MM.1S (cell line): ENCODE results near the gene IGHMBP2.

Experiments
- DNase-seq: peaks from one replicate; pipeline ENCODE4 v3.0.0-alpha.2; 2015
- H2AFZ ChIP-seq: fragments of 300-600 bp; sonication (generic); 2 replicates; pipeline ENCODE4 v1.6.0; 2016; ENCODE audit warnings: antibody characterized with exemption, low read length
- H3F3A ChIP-seq: fragments of 300-600 bp; sonication (generic); 2 replicates; pipeline ENCODE4 v1.6.1; 2016; ENCODE audit warnings: mild to moderate bottlenecking, antibody characterized with exemption, low read length, moderate library complexity, mixed read lengths; ENCODE audit not compliant: insufficient read depth
- H3K27ac ChIP-seq: fragments of 300-600 bp; sonication (generic); 2 replicates; pipeline ENCODE4 v1.5.1; 2016; ENCODE audit warnings: mild to moderate bottlenecking, low read length
- H3K27me3 ChIP-seq: fragments of 300-600 bp; sonication (generic); replicated peaks from 2 replicates; pipeline ENCODE4 v1.6.0; 2016; ENCODE audit warnings: low read length; ENCODE audit not compliant: insufficient read depth
- H3K36me3 ChIP-seq: fragments of 300-600 bp; sonication (generic); replicated peaks from 2 replicates; pipeline ENCODE4 v1.6.1; 2016; ENCODE audit warnings: mild to moderate bottlenecking, low read length, mixed read lengths; ENCODE audit not compliant: insufficient read depth
- H3K4me1 ChIP-seq: fragments of 300-600 bp; sonication (generic); 2 replicates; pipeline ENCODE4 v1.6.1; 2016; ENCODE audit warnings: low read length, mixed read lengths
- H3K4me2 ChIP-seq: fragments of 300-600 bp; sonication (generic); 2 replicates; pipeline ENCODE4 v1.6.0; 2016; ENCODE audit warnings: low read depth, low read length
- H3K4me3 ChIP-seq: fragments of 300-600 bp; sonication (generic); 2 replicates; pipeline ENCODE4 v1.5.1; 2016; ENCODE audit warnings: low read length, mixed read lengths
- H3K79me2 ChIP-seq: fragments of 300-600 bp; sonication (generic); 2 replicates; pipeline ENCODE4 v1.6.1; 2016; ENCODE audit warnings: mixed run types, low read length, mixed read lengths
- H3K9ac ChIP-seq: fragments of 300-600 bp; sonication (generic); 2 replicates; pipeline ENCODE4 v1.6.1; 2016; ENCODE audit warnings: low read length, mixed read lengths
- H3K9me2 ChIP-seq: fragments of 300-600 bp; sonication (generic); replicated peaks from 2 replicates; pipeline ENCODE4 v1.6.1; 2016; ENCODE audit warnings: mild to moderate bottlenecking, low read length, mixed read lengths; ENCODE audit not compliant: insufficient read depth
- H3K9me3 ChIP-seq: fragments of 300-600 bp; sonication (generic); replicated peaks from 2 replicates; pipeline ENCODE4 v1.6.1; 2016; ENCODE audit warnings: mild to moderate bottlenecking, low read length, mixed read lengths; ENCODE audit not compliant: insufficient read depth
- H4K20me1 ChIP-seq: fragments of 300-600 bp; sonication (generic); 2 replicates; pipeline ENCODE4 v1.6.1; 2016; ENCODE audit warnings: mild to moderate bottlenecking, low read length, moderate library complexity, mixed read lengths; ENCODE audit not compliant: insufficient read depth
- EZH2 ChIP-seq: fragments of 300-600 bp; sonication (generic); optimal IDR thresholded peaks from 2 replicates; pipeline ENCODE3; 2017; ENCODE audit warnings: low read depth, mild to moderate bottlenecking, antibody characterized with exemption, low read length, mixed read lengths
- EZH2phosphoT487 ChIP-seq: fragments of 300-600 bp; sonication (generic); IDR thresholded peaks from 2 replicates; pipeline ENCODE4 v1.6.1; 2018; ENCODE audit warnings: antibody characterized with exemption, low read length
- TF ChIP-seq, protein P1 (sequence below): fragments of 300-600 bp; sonication (generic); IDR thresholded peaks from 2 replicates; pipeline ENCODE4 v1.5.1; 2016; ENCODE audit warnings: antibody characterized with exemption, low read length, mixed read lengths

The IGHMBP2 gene

GRCh38 chr11:68950270-68950669 lies 46.6 kb downstream of the IGHMBP2 start:
- Histone ChIP-seq H3K27ac (no peak overlapping the region), H3K27me3 (no peaks in the 10 kb centered on the region), H3K9me3 (no peaks in the 10 kb centered on the region), H4K20me1 (no peaks in the 10 kb centered on the region), H3K4me3 (no peak overlapping the region), H2AFZ (no peak overlapping the region), H3K9ac (no peak overlapping the region), H3F3A (no peaks in the 10 kb centered on the region), H3K4me1 (no peaks in the 10 kb centered on the region), H3K36me3 (no peaks in the 10 kb centered on the region), H3K79me2 (no peaks in the 10 kb centered on the region), H3K4me2 (no peak overlapping the region), H3K9me2 (no peaks in the 10 kb centered on the region)
- DNase-seq, result no peak
- no peak for TF ChIP-seq EZH2phosphoT487
- TF ChIP-seq, protein P1, sequence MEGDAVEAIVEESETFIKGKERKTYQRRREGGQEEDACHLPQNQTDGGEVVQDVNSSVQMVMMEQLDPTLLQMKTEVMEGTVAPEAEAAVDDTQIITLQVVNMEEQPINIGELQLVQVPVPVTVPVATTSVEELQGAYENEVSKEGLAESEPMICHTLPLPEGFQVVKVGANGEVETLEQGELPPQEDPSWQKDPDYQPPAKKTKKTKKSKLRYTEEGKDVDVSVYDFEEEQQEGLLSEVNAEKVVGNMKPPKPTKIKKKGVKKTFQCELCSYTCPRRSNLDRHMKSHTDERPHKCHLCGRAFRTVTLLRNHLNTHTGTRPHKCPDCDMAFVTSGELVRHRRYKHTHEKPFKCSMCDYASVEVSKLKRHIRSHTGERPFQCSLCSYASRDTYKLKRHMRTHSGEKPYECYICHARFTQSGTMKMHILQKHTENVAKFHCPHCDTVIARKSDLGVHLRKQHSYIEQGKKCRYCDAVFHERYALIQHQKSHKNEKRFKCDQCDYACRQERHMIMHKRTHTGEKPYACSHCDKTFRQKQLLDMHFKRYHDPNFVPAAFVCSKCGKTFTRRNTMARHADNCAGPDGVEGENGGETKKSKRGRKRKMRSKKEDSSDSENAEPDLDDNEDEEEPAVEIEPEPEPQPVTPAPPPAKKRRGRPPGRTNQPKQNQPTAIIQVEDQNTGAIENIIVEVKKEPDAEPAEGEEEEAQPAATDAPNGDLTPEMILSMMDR, result peak; percentile 27

- no peak overlapping the region for H3K9ac ChIP-seq
- DNase-seq, result no peak
- H3K4me3 ChIP-seq, result no peak overlapping the region
- no peaks in the 10 kb centered on the region for H4K20me1 ChIP-seq
- no peaks in the 10 kb centered on the region for H3K9me2 ChIP-seq
- H3F3A ChIP-seq, result no peaks in the 10 kb centered on the region
- H3K79me2 ChIP-seq, result no peaks in the 10 kb centered on the region
- H2AFZ ChIP-seq, result no peak overlapping the region
- H3K27ac ChIP-seq, result no peak overlapping the region
- H3K9me3 ChIP-seq, result no peaks in the 10 kb centered on the region
- TF ChIP-seq, protein P1, result no peak
- TF ChIP-seq EZH2, result no peak
- no peak for TF ChIP-seq EZH2phosphoT487
- no peaks in the 10 kb centered on the region for H3K27me3 ChIP-seq
- no peak overlapping the region for H3K4me2 ChIP-seq
- H3K36me3 ChIP-seq, result no peaks in the 10 kb centered on the region
- H3K4me1 ChIP-seq, result no peaks in the 10 kb centered on the region
Observed at GRCh38 chr11:68950762-68951161, 47.1 kb downstream of the IGHMBP2 start.

- no peak for DNase-seq
- H3K79me2 ChIP-seq, result no peaks in the 10 kb centered on the region
Observed at GRCh38 chr11:68954836-68955606, 51.3 kb downstream of the IGHMBP2 start.

More at GRCh38 chr11:68954836-68955606, 51.3 kb downstream of the IGHMBP2 start:
- peaks cover 30% of the 10 kb centered on the region for H3K27me3 ChIP-seq
- H4K20me1 ChIP-seq, result no peaks in the 10 kb centered on the region
- TF ChIP-seq, protein P1, result no peak
- TF ChIP-seq EZH2phosphoT487 (no peak), EZH2 (no peak)
- no peaks in the 10 kb centered on the region for H3F3A ChIP-seq
- H3K9me3 ChIP-seq, result no peaks in the 10 kb centered on the region
- no peak overlapping the region for H3K27ac ChIP-seq
- H3K4me2 ChIP-seq, result no peak overlapping the region
- no peaks in the 10 kb centered on the region for H3K36me3 ChIP-seq
- no peaks in the 10 kb centered on the region for H3K9me2 ChIP-seq
- no peak overlapping the region for H3K4me3 ChIP-seq
- no peaks in the 10 kb centered on the region for H3K4me1 ChIP-seq
- no peak overlapping the region for H3K9ac ChIP-seq
- no peak overlapping the region for H2AFZ ChIP-seq
